H1 (cell line): ENCODE results near the gene ZFP1.

Experiments used
- CHD1 ChIP-seq: IDR thresholded peaks from 2 replicates; pipeline ENCODE4 v1.6.1; 2012; ENCODE audit warnings: low read depth, low read length, improper control_type of control experiment
- CTCF ChIP-seq, 3 experiments: IDR thresholded peaks; 1 replicate in 2 of 3; 2 replicates in 1 of 3; pipeline versions ENCODE4 v1.5.1 to v1.6.1; 2011; ENCODE audit warnings: low read length in 3 of 3, mild to moderate bottlenecking in 3 of 3, inconsistent platforms in 2 of 3, low read depth in 1 of 3, moderate library complexity in 1 of 3; ENCODE audit not compliant: insufficient read depth in 1 of 3; ENCODE audit errors: control extremely low read depth in 1 of 3
- E2F6 ChIP-seq: IDR thresholded peaks from 2 replicates; pipeline ENCODE4 v1.6.1; 2012; ENCODE audit warnings: inconsistent platforms
- EP300 ChIP-seq, 2 experiments: IDR thresholded peaks; 1 replicate in 1 of 2; 2 replicates in 1 of 2; pipeline ENCODE4 v1.6.1; 2011 to 2012; ENCODE audit warnings: low read depth in 2 of 2, low read length in 2 of 2, mild to moderate bottlenecking in 2 of 2, borderline replicate concordance in 1 of 2, inconsistent platforms in 1 of 2, moderate library complexity in 1 of 2
- EZH2 ChIP-seq: fragments of 200-600 bp; sonication (generic); IDR thresholded peaks from 2 replicates; pipeline ENCODE4 v1.7.1; 2012; ENCODE audit warnings: low read depth, mild to moderate bottlenecking, moderate library complexity, low read length, inconsistent platforms; ENCODE audit not compliant: severe bottlenecking
- MAX ChIP-seq: IDR thresholded peaks from 2 replicates; pipeline ENCODE4 v1.6.1; 2012; ENCODE audit warnings: inconsistent platforms
- POLR2A ChIP-seq, 2 experiments: IDR thresholded peaks; 1 replicate in 1 of 2; 2 replicates in 1 of 2; pipeline ENCODE4 v1.6.1; 2011; ENCODE audit warnings: low read depth in 2 of 2, low read length in 2 of 2, mild to moderate bottlenecking in 2 of 2; ENCODE audit errors: control extremely low read depth in 1 of 2
- POLR2AphosphoS5 ChIP-seq: IDR thresholded peaks from 2 replicates; pipeline ENCODE4 v1.6.1; 2011; ENCODE audit warnings: low read depth, low read length
- RFX5 ChIP-seq: IDR thresholded peaks from 2 replicates; pipeline ENCODE4 v1.6.1; 2011; ENCODE audit warnings: low read depth, low read length, improper control_type of control experiment, borderline replicate concordance
- RNF2 ChIP-seq: fragments of 200-900, 300-1000 bp; sonication (generic); IDR thresholded peaks from 2 replicates; pipeline ENCODE4 v1.7.1; 2016; ENCODE audit warnings: borderline replicate concordance, low read depth, mild to moderate bottlenecking, antibody characterized with exemption, low read length; ENCODE audit not compliant: poor library complexity, severe bottlenecking; ENCODE audit errors: missing control alignments
- SP1 ChIP-seq: IDR thresholded peaks from 2 replicates; pipeline ENCODE4 v1.6.1; 2011; ENCODE audit warnings: low read depth, low read length
- SUZ12 ChIP-seq: fragments of 200-600 bp; sonication (generic); IDR thresholded peaks from 2 replicates; pipeline ENCODE4 v1.6.1; 2012; ENCODE audit warnings: mild to moderate bottlenecking, inconsistent platforms, low read length, moderate library complexity, mixed read lengths
- TAF1 ChIP-seq: IDR thresholded peaks from 2 replicates; pipeline ENCODE4 v1.6.1; 2011; ENCODE audit warnings: mild to moderate bottlenecking, low read depth, low read length
- TEAD4 ChIP-seq: IDR thresholded peaks from 2 replicates; pipeline ENCODE4 v1.6.1; 2012; ENCODE audit warnings: low read depth, low read length, inconsistent platforms, mixed read lengths

GRCh38 chr16:75160386-75160785 lies 12.1 kb downstream of the ZFP1 start:
- TF ChIP-seq TEAD4, result no peak
- no peak for TF ChIP-seq SUZ12
- TF ChIP-seq EZH2, result no peak
- TF ChIP-seq CTCF (IDR thresholded peaks at IDR 0.05; ENCODE audit: control extremely low read depth in 1 of 3, insufficient read depth in 1 of 3, low read depth in 1 of 3, low read length in 3 of 3), result no peak
- no peak for TF ChIP-seq RFX5
- no peak for TF ChIP-seq SP1
- TF ChIP-seq RNF2, result no peak
- TF ChIP-seq EP300 (IDR thresholded peaks at IDR 0.05; ENCODE audit: borderline replicate concordance in 1 of 2, low read depth in 2 of 2, low read length in 2 of 2), result no peak
- no peak for TF ChIP-seq CHD1
- no peak for TF ChIP-seq POLR2A (IDR thresholded peaks at IDR 0.05; ENCODE audit: control extremely low read depth in 1 of 2, low read depth in 2 of 2, low read length in 2 of 2)
- no peak for TF ChIP-seq MAX
- no peak for TF ChIP-seq E2F6
- TF ChIP-seq POLR2AphosphoS5, result no peak
- no peak for TF ChIP-seq TAF1
